Nephron progenitor cell (in vitro differentiated cells): ENCODE results near the gene XRN2.
"Not testable (repeated sequence)": the region's sequence is repeated elsewhere in the genome, so short reads cannot be mapped to it uniquely, and the experiment has no call there.

Experiments used
- DNase-seq: peaks from one replicate; pipeline ENCODE4 v3.0.0; 2021
- H3K27ac Mint-ChIP-seq: 2 replicates; pipeline ENCODE4 v1.8.0; 2021; ENCODE audit warnings: mild to moderate bottlenecking, moderate library complexity, mixed read lengths
- H3K27me3 Mint-ChIP-seq: 2 replicates; pipeline ENCODE4 v1.8.0; 2021; ENCODE audit warnings: mild to moderate bottlenecking, low read depth, mixed read lengths; ENCODE audit not compliant: poor library complexity
- H3K36me3 Mint-ChIP-seq: 2 replicates; pipeline ENCODE4 v1.8.0; 2021; ENCODE audit warnings: low read depth, mixed read lengths
- H3K4me1 Mint-ChIP-seq: 2 replicates; pipeline ENCODE4 v1.8.0; 2021; ENCODE audit warnings: mixed read lengths
- H3K4me3 Mint-ChIP-seq: 2 replicates; pipeline ENCODE4 v1.8.0; 2021; ENCODE audit warnings: mild to moderate bottlenecking, moderate library complexity, mixed read lengths
- H3K9me3 Mint-ChIP-seq: 2 replicates; pipeline ENCODE4 v1.8.0; 2021; ENCODE audit warnings: mild to moderate bottlenecking, moderate library complexity, mixed read lengths
- TF ChIP-seq, protein P1 (sequence below): fragments of 200-600 bp; sonication (generic); IDR thresholded peaks from 2 replicates; pipeline ENCODE4 v1.5.0; 2021; ENCODE audit warnings: antibody characterized with exemption

XRN2 gene

DNA sequence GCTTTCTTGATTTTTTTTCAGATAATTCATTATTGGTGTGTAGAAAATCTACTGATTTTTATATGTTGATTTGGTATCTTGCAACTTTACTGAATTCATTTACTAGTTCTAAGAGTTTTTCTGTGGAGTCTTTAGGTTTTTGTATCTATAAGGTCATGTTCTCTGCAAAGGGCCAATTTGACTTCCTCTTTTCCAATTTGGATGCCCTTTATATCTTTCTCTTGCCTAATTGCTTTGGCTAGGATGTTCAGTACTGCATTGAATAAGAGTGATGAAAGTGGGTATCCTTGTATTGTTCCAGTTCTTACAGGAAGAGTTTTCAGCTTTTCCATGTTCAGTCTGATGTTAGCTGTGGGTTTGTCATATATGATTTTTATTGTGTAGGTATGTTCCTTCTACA, 108.6 kb downstream of the XRN2 start:
- TF ChIP-seq, protein P1, sequence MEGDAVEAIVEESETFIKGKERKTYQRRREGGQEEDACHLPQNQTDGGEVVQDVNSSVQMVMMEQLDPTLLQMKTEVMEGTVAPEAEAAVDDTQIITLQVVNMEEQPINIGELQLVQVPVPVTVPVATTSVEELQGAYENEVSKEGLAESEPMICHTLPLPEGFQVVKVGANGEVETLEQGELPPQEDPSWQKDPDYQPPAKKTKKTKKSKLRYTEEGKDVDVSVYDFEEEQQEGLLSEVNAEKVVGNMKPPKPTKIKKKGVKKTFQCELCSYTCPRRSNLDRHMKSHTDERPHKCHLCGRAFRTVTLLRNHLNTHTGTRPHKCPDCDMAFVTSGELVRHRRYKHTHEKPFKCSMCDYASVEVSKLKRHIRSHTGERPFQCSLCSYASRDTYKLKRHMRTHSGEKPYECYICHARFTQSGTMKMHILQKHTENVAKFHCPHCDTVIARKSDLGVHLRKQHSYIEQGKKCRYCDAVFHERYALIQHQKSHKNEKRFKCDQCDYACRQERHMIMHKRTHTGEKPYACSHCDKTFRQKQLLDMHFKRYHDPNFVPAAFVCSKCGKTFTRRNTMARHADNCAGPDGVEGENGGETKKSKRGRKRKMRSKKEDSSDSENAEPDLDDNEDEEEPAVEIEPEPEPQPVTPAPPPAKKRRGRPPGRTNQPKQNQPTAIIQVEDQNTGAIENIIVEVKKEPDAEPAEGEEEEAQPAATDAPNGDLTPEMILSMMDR = no peak
- peaks cover 40% of the 10 kb centered on the region for H3K9me3 Mint-ChIP-seq
- no peak for DNase-seq
- H3K36me3 Mint-ChIP-seq = no peaks in the 10 kb centered on the region
- no peak overlapping the region for H3K4me3 Mint-ChIP-seq
- H3K4me1 Mint-ChIP-seq = no peaks in the 10 kb centered on the region
- no peak overlapping the region for H3K27ac Mint-ChIP-seq
- H3K27me3 Mint-ChIP-seq = peaks cover 42% of the 10 kb centered on the region

- H3K4me1 Mint-ChIP-seq, H3K27ac Mint-ChIP-seq, H3K4me3 Mint-ChIP-seq, DNase-seq, H3K36me3 Mint-ChIP-seq: not testable (repeated sequence)
- Mint-ChIP-seq H3K9me3 (peaks cover 55% of the 10 kb centered on the region), H3K27me3 (peaks cover 34% of the 10 kb centered on the region)
Measured at GRCh38 chr20:21413996-21414395, 110.9 kb downstream of the XRN2 start.

DNA sequence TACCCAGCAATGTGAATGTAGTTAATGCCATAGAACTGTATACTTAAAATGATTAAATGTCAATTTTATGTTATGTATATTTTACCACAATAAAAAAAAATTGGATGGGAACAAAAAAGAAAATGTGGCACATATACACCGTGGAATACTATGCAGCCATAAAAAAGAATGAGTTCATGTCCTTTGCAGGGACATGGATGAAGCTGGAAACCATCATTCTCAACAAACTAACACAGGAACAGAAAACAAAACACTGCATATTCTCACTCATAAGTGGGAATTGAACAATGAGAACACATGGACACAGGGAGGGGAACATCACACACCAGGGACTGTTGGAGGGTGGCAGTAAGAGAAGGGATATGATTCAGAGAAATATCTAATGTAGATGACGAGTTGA, 116.0 kb downstream of the XRN2 start:
- DNase-seq, H3K4me3 Mint-ChIP-seq, H3K36me3 Mint-ChIP-seq, H3K4me1 Mint-ChIP-seq, H3K27ac Mint-ChIP-seq: not testable (repeated sequence)
- Mint-ChIP-seq H3K9me3 (peaks cover 51% of the 10 kb centered on the region), H3K27me3 (peaks cover 17% of the 10 kb centered on the region)

GRCh38 chr20:21421601-21422236, 118.6 kb downstream of the XRN2 start:
- H3K36me3 Mint-ChIP-seq = no peaks in the 10 kb centered on the region
- TF ChIP-seq, protein P1 = no peak
- DNase-seq = no peak
- peaks cover 11% of the 10 kb centered on the region for H3K27me3 Mint-ChIP-seq
- no peak overlapping the region for H3K27ac Mint-ChIP-seq
- peaks cover 61% of the 10 kb centered on the region for H3K9me3 Mint-ChIP-seq
- H3K4me3 Mint-ChIP-seq = no peak overlapping the region
- no peaks in the 10 kb centered on the region for H3K4me1 Mint-ChIP-seq

DNA sequence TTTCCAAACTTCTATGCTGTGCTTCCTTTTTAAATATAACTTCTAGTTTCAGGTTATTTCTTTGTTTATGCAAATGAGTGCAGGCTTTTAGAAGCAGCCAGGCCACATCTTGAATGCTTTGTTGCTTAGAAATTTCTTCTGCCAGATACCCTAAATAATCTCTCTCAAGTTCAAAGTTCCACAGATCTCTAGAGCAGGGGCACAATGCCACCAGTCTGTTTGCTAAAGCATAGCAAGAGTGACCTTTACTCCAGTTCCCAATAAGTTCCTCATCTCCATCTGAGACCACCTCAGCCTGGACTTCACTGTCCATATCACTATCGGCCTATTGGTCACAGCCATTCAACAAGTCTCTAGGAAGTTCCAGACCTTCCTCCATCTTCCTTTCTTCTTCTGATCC, 120.6 kb downstream of the XRN2 start:
- not testable (repeated sequence) for H3K27ac Mint-ChIP-seq, DNase-seq, H3K4me3 Mint-ChIP-seq, H3K36me3 Mint-ChIP-seq, H3K4me1 Mint-ChIP-seq
- Mint-ChIP-seq H3K9me3 (peaks cover 48% of the 10 kb centered on the region), H3K27me3 (peaks cover 12% of the 10 kb centered on the region)

DNA sequence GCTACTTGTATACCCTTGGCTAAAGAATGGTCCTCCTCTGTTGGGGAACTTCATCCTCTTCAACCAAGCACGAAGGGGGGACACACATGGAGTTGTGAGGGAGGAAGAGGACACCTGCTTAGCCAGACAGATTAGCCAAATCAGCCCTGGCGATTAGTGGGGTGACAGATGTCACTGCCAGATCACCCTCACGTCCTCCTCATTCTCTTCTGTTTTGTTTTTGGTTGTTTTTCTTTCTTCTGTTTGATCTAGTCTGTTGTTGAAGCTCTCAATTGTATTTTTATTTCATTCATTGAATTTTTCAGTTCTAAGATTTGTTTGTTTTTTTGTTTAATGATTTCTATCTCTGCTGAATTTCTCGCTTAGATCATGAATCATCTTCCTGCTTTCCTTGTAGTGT, 121.7 kb downstream of the XRN2 start:
- Mint-ChIP-seq H3K4me3 (no peak overlapping the region), H3K9me3 (peaks cover 48% of the 10 kb centered on the region), H3K27ac (no peak overlapping the region), H3K27me3 (peaks cover 12% of the 10 kb centered on the region), H3K36me3 (no peaks in the 10 kb centered on the region), H3K4me1 (peaks cover 4% of the 10 kb centered on the region)
- DNase-seq = no peak
- TF ChIP-seq, protein P1 = no peak

DNA sequence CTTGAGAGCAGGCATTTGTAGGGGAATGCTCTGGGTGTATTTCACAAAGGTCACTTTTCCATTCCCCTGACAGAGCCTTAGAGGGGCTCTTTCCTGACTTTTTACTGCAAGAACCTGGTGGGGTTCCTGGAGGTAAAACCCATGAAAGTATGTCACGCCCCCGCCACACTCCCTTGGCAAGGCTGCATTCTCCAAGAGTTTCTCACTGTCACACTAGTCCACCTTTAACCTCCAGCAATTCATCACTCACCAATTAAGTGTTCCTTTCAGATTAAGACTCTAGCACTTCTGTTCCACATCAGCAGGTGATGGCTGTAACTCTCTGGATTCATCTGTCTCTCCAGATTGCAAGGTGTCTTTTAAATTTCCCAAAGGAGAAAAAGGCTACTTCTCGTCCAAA, 126.9 kb downstream of the XRN2 start:
- TF ChIP-seq, protein P1 = no peak
- Mint-ChIP-seq H3K4me3 (no peak overlapping the region), H3K27me3 (peaks cover 21% of the 10 kb centered on the region), H3K36me3 (no peaks in the 10 kb centered on the region), H3K27ac (peak overlapping the region; percentile 60), H3K4me1 (peaks cover 11% of the 10 kb centered on the region), H3K9me3 (peaks cover 17% of the 10 kb centered on the region)
- DNase-seq = peak; percentile 14
